HG03025 (cell line): Measurements from ENCODE around the gene LRP5.

Source experiments
- ATAC-seq: cut with Tn5 transposase; IDR thresholded peaks from one replicate; pipeline ENCODE4 v1.9.1; 2021; ENCODE audit warnings: mild to moderate bottlenecking, moderate library complexity; ENCODE audit not compliant: unreplicated experiment, low FRiP score

Gene LRP5

GRCh38 chr11:68406324-68407313 is 94.2 kb downstream of the LRP5 start:
- ATAC-seq: no peak

GRCh38 chr11:68408512-68408911 is 96.1 kb downstream of the LRP5 start:
- ATAC-seq: no peak

- ATAC-seq: no peak
Measured at GRCh38 chr11:68409748-68410344, 97.5 kb downstream of the LRP5 start.

- ATAC-seq: no peak
Measured at GRCh38 chr11:68411501-68411991, 99.2 kb downstream of the LRP5 start.

- ATAC-seq: no peak
Measured at GRCh38 chr11:68412593-68413475, 100.4 kb downstream of the LRP5 start.

- ATAC-seq: no peak
Measured at GRCh38 chr11:68413591-68413999, 101.2 kb downstream of the LRP5 start.

- no peak for ATAC-seq
Measured at GRCh38 chr11:68414496-68415221, 102.3 kb downstream of the LRP5 start.

- ATAC-seq: no peak
Measured at GRCh38 chr11:68416070-68416578, 103.7 kb downstream of the LRP5 start.

- no peak for ATAC-seq
Measured at GRCh38 chr11:68418648-68419047, 106.3 kb downstream of the LRP5 start.

GRCh38 chr11:68420171-68420570 is 107.8 kb downstream of the LRP5 start:
- no peak for ATAC-seq

GRCh38 chr11:68423481-68423880 is 111.1 kb downstream of the LRP5 start:
- ATAC-seq: no peak

GRCh38 chr11:68424101-68424632 is 111.8 kb downstream of the LRP5 start:
- ATAC-seq: no peak

- no peak for ATAC-seq
Measured at GRCh38 chr11:68424981-68425865, 112.8 kb downstream of the LRP5 start.

GRCh38 chr11:68425866-68426380 is 113.5 kb downstream of the LRP5 start:
- ATAC-seq: no peak

GRCh38 chr11:68429661-68430060 is 117.3 kb downstream of the LRP5 start:
- ATAC-seq: no peak

- ATAC-seq: no peak
Measured at GRCh38 chr11:68430384-68430783, 118.0 kb downstream of the LRP5 start.

- ATAC-seq: no peak
Measured at GRCh38 chr11:68430801-68431200, 118.4 kb downstream of the LRP5 start.

GRCh38 chr11:68431984-68432645 is 119.7 kb downstream of the LRP5 start:
- ATAC-seq: no peak
